Caco-2 (cell line): ENCODE data around the gene C22orf15. TPM values are rescaled to one million over a fixed set of nuclear protein-coding genes. Genes with fewer than 3 reads are reported as not detected.
A peak's percentile ranks its signal among the peaks of the same experiment; 100 is the strongest.

Experiments
- BruUV-seq: library from RNA; stranded (reverse); fragments of 400-500 nt; replicated peaks from 2 replicates; lab custom pipeline; 2021; lab: Mats Ljungman, UMichigan
- CTCF ChIA-PET: fragments of 300-600 bp; sonication (Branson Sonifier 250); formaldehyde crosslinking; loops from one replicate; lab custom pipeline; 2022; ENCODE audit warnings: antibody characterized with exemption; lab: Charles Lee
- POLR2A ChIA-PET: fragments of 300-600 bp; sonication (Branson Sonifier 250); formaldehyde crosslinking; loops from one replicate; lab custom pipeline; 2022; ENCODE audit warnings: antibody characterized with exemption; lab: Charles Lee
- DNase-seq, 2 experiments: peaks; one replicate each; pipeline versions ENCODE4 v3.0.0 to v3.0.0-alpha.2; 2020 to 2022
- H3K27me3 ChIP-seq: replicated peaks from 2 replicates; pipeline ENCODE4 v1.6.0; 2011; ENCODE audit warnings: low read length; ENCODE audit not compliant: control insufficient read depth, insufficient read depth
- H3K36me3 ChIP-seq: 2 replicates; pipeline ENCODE4 v1.5.1; 2011; ENCODE audit warnings: low read length; ENCODE audit not compliant: control insufficient read depth, insufficient read depth
- H3K4me1 ChIP-seq: fragments of 250-450 bp; sonication (Bioruptor Pico); 2 replicates; pipeline ENCODE4 v1.5.1; 2020; ENCODE audit warnings: mild to moderate bottlenecking
- H3K4me3 ChIP-seq: 2 replicates; pipeline ENCODE4 v1.5.1; 2011; ENCODE audit warnings: low read depth, mild to moderate bottlenecking, control low read depth, low read length
- H3K9me3 ChIP-seq: fragments of 250-450 bp; sonication (Bioruptor Pico); 2 replicates; pipeline ENCODE4 v1.5.1; 2020; ENCODE audit warnings: mild to moderate bottlenecking, moderate library complexity
- H3K27ac Mint-ChIP-seq: one replicate; pipeline ENCODE4 v1.8.0; 2022; ENCODE audit warnings: mixed read lengths; ENCODE audit not compliant: unreplicated experiment
- H3K27me3 Mint-ChIP-seq: one replicate; pipeline ENCODE4 v1.8.0; 2022; ENCODE audit warnings: mixed read lengths; ENCODE audit not compliant: insufficient read depth, unreplicated experiment
- H3K36me3 Mint-ChIP-seq: one replicate; pipeline ENCODE4 v1.8.0; 2022; ENCODE audit warnings: mild to moderate bottlenecking, mixed read lengths; ENCODE audit not compliant: insufficient read depth, unreplicated experiment
- H3K4me1 Mint-ChIP-seq: one replicate; pipeline ENCODE4 v1.8.0; 2022; ENCODE audit warnings: low read depth, mixed read lengths; ENCODE audit not compliant: unreplicated experiment
- H3K4me3 Mint-ChIP-seq: one replicate; pipeline ENCODE4 v1.8.0; 2022; ENCODE audit warnings: mild to moderate bottlenecking, moderate library complexity, mixed read lengths; ENCODE audit not compliant: unreplicated experiment
- H3K9me3 Mint-ChIP-seq: one replicate; pipeline ENCODE4 v1.8.0; 2022; ENCODE audit warnings: mixed read lengths; ENCODE audit not compliant: unreplicated experiment
- intact Hi-C: fragments of 100-400 bp; cut with micrococcal nuclease; formaldehyde crosslinking; loops from one replicate; pipeline ENCODE4 v1.10.0; 2022; ENCODE audit not compliant: unreplicated experiment
- total RNA-seq: library from RNA; stranded (reverse); gene quantifications from 2 replicates; pipeline ENCODE4 v1.2.3, GENCODE V29; 2022
- TF ChIP-seq, protein P1 (sequence below), 2 experiments: fragments of 200-600 bp in 1 of 2; IDR thresholded peaks; 1 replicate in 1 of 2; 2 replicates in 1 of 2; pipeline versions ENCODE4 v1.5.1 to v1.8.0; 2011 to 2022; ENCODE audit warnings: antibody characterized with exemption in 1 of 2, control low read depth in 1 of 2, inconsistent platforms in 1 of 2, low read depth in 1 of 2, low read length in 1 of 2, mild to moderate bottlenecking in 1 of 2, moderate library complexity in 1 of 2; ENCODE audit not compliant: insufficient read depth in 1 of 2, severe bottlenecking in 1 of 2, unreplicated experiment in 1 of 2

The C22orf15 gene
- total RNA-seq, 1 experiment from 2014 or later = not detected

DNA sequence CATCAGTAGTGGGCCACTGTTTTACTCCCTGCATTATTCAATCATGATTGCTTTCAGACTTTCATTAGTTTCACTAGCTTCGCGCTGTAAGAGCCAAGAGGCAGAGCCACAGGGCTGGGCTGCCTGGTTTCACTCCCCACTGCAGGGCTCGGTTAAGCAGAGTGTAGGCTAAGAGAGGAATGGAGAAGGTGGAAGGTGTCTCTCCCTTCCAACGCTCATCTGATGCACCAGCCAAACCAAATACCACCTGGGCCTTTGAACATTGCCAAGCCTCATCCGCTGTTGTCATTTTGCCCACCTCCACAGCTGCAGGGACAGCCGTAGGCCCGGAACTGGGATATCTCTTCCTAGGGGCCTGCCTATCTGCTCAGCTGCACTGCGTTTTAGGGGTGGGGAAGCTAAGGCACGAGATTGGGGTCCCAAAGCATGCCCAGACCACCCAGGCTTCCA is 23.5 kb downstream of the C22orf15 start:
- Mint-ChIP-seq H3K27ac (peak overlapping the region; percentile 36), H3K9me3 (no peaks in the 10 kb centered on the region), H3K27me3 (no peaks in the 10 kb centered on the region), H3K4me3 (peak overlapping the region; percentile 89), H3K36me3 (peaks cover 10% of the 10 kb centered on the region), H3K4me1 (peaks cover 4% of the 10 kb centered on the region)
- BruUV-seq = TSS peak; percentile 87
- Histone ChIP-seq H3K27me3 (no peaks in the 10 kb centered on the region), H3K4me1 (peaks cover 20% of the 10 kb centered on the region), H3K36me3 (no peaks in the 10 kb centered on the region; the same call in 1 of the 2 replicates), H3K9me3 (no peaks in the 10 kb centered on the region), H3K4me3 (peak overlapping the region; percentile 20)
- TF ChIP-seq, protein P1, sequence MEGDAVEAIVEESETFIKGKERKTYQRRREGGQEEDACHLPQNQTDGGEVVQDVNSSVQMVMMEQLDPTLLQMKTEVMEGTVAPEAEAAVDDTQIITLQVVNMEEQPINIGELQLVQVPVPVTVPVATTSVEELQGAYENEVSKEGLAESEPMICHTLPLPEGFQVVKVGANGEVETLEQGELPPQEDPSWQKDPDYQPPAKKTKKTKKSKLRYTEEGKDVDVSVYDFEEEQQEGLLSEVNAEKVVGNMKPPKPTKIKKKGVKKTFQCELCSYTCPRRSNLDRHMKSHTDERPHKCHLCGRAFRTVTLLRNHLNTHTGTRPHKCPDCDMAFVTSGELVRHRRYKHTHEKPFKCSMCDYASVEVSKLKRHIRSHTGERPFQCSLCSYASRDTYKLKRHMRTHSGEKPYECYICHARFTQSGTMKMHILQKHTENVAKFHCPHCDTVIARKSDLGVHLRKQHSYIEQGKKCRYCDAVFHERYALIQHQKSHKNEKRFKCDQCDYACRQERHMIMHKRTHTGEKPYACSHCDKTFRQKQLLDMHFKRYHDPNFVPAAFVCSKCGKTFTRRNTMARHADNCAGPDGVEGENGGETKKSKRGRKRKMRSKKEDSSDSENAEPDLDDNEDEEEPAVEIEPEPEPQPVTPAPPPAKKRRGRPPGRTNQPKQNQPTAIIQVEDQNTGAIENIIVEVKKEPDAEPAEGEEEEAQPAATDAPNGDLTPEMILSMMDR (IDR thresholded peaks at IDR 0.05; ENCODE audit: insufficient read depth in 1 of 2, low read depth in 1 of 2, low read length in 1 of 2, severe bottlenecking in 1 of 2, unreplicated experiment in 1 of 2) = no peak
- intact Hi-C loops = loop anchor here (2.0 kb wide), 1 partner anchor 13 kb away; the partner anchor contains the start of gene MMP11
- ChIA-PET POLR2A (no interaction called here), CTCF (interaction anchor here (0.6 kb wide), 1 partner anchor 728 kb away, joined by 3 read pairs; no protein-coding TSS in a partner anchor)
- no peak for DNase-seq

DNA sequence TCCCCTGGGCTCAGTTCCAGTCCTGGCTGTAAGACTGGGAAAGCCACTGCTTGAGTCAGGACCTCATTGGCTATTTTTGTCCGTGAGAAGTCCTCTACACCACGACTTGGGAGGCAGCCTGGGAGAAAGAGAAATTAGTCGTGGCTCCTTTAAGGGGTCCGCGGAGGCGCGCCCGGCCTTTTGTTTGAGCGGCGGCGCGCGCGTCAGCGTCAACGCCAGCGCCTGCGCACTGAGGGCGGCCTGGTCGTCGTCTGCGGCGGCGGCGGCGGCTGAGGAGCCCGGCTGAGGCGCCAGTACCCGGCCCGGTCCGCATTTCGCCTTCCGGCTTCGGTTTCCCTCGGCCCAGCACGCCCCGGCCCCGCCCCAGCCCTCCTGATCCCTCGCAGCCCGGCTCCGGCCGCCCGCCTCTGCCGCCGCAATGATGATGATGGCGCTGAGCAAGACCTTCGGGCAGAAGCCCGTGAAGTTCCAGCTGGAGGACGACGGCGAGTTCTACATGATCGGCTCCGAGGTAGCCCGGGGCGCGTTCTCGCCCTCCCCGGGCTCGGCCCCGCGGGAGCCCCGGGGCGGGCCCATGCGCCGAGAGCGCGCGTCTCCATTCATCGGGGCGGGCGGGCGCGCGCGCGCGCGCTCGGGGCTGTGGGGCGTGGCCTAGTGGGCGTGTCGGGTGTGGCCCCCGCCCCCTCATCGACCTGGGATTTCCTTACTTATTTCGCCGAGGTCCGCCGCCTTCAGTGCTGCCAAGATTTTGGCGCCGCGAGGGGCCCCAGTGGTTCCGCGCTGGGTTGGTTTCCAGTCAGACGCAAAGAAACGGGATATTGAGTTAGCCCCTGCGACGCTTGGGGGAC is 24.2 kb downstream of the C22orf15 start, which contains the start of gene SMARCB1:
SMARCB1 (plus strand) TSS at position 215 of the 848 bp plus-strand sequence; CDS start at position 419, 204 bp downstream.
- Mint-ChIP-seq H3K4me3 (peak within 1 kb of the TSS; percentile 89), H3K27ac (peak within 1 kb of the TSS; percentile 36), H3K27me3 (no peaks in the 10 kb centered on the region), H3K36me3 (peaks cover 9% of the 10 kb centered on the region), H3K9me3 (no peaks in the 10 kb centered on the region), H3K4me1 (no peaks in the 10 kb centered on the region)
- DNase-seq = peak; percentile 84 to 91
- Histone ChIP-seq H3K9me3 (no peaks in the 10 kb centered on the region), H3K27me3 (no peaks in the 10 kb centered on the region), H3K4me3 (peak within 1 kb of the TSS; percentile 94), H3K36me3 (no peaks in the 10 kb centered on the region; the same call in 1 of the 2 replicates), H3K4me1 (peaks cover 13% of the 10 kb centered on the region)
- ChIA-PET CTCF (interaction anchor here (1.2 kb wide), 1 partner anchor 63 kb away, joined by 3 read pairs; no protein-coding TSS in a partner anchor), POLR2A (interaction anchor here (0.7 to 0.8 kb wide), 2 partner anchors 12 to 16 kb away, joined by 3 read pairs; no protein-coding TSS in a partner anchor)
- intact Hi-C loops = loop anchor here (1.0 to 2.0 kb wide), 2 partner anchors 14 to 19 kb away; partner anchors contain the start of gene MMP11
- no TSS peak for BruUV-seq
- TF ChIP-seq, protein P1 (IDR thresholded peaks at IDR 0.05; ENCODE audit: insufficient read depth in 1 of 2, low read depth in 1 of 2, low read length in 1 of 2, severe bottlenecking in 1 of 2, unreplicated experiment in 1 of 2) = no peak

DNA sequence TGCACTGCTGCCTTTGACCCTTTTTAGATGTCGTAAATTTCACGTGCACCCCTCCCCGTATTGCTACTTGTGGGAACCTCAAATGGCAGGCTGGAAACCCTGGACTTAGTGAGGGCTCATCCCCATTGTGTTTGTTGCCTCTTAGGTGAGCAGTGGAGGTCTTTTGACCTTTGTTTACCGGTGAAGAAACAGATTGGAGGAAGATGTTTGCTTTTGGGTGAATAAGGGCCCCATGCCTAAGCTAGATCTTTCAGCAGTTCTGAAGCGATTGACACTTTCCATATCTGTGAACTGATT is 24.8 kb downstream of the C22orf15 start:
- no peak for DNase-seq
- ChIA-PET POLR2A (interaction anchor here (0.7 to 0.8 kb wide), 2 partner anchors 12 to 17 kb away, joined by 3 read pairs; no protein-coding TSS in a partner anchor), CTCF (interaction anchor here (1.2 kb wide), 1 partner anchor 62 kb away, joined by 3 read pairs; no protein-coding TSS in a partner anchor)
- peak overlapping the region; percentile 94 for H3K4me3 ChIP-seq
- TF ChIP-seq, protein P1 (IDR thresholded peaks at IDR 0.05; ENCODE audit: insufficient read depth in 1 of 2, low read depth in 1 of 2, low read length in 1 of 2, severe bottlenecking in 1 of 2, unreplicated experiment in 1 of 2) = no peak
- Mint-ChIP-seq H3K27me3 (no peaks in the 10 kb centered on the region), H3K36me3 (peaks cover 14% of the 10 kb centered on the region), H3K4me1 (no peaks in the 10 kb centered on the region), H3K27ac (peak overlapping the region; percentile 36), H3K4me3 (peak overlapping the region; percentile 89), H3K9me3 (no peaks in the 10 kb centered on the region)
- H3K4me1 ChIP-seq = peaks cover 12% of the 10 kb centered on the region
- BruUV-seq = no TSS peak
- intact Hi-C loops = loop anchor here (1.0 to 2.0 kb wide), 2 partner anchors 15 to 19 kb away; partner anchors contain the start of gene MMP11
- H3K36me3 ChIP-seq = peaks cover 1% of the 10 kb centered on the region; the same call in 1 of the 2 replicates
- no peaks in the 10 kb centered on the region for H3K9me3 ChIP-seq
- no peaks in the 10 kb centered on the region for H3K27me3 ChIP-seq
